Measurements from ENCODE around the gene C3orf18.
"Not testable (repeated sequence)": the region's sequence is repeated elsewhere in the genome, so short reads cannot be mapped to it uniquely, and the experiment has no call there.

C3orf18 gene

GRCh38 chr3:50525191-50525910 lies 42.2 kb downstream of the C3orf18 start:
- DNase-seq: peak in 1 of 58 donors; percentile 40

- DNase-seq: no peak
Observed at GRCh38 chr3:50524746-50525145, 42.8 kb downstream of the C3orf18 start.

- no peak for DNase-seq
Observed at GRCh38 chr3:50523279-50523811, 44.2 kb downstream of the C3orf18 start.

- DNase-seq: no peak
Observed at GRCh38 chr3:50521572-50521971, 46.0 kb downstream of the C3orf18 start.

GRCh38 chr3:50520849-50521248 lies 46.7 kb downstream of the C3orf18 start:
- no peak for DNase-seq

GRCh38 chr3:50519471-50520089 lies 48.0 kb downstream of the C3orf18 start:
- DNase-seq: peak in 32 of 58 donors; percentile 2 to 57 (median 12)

GRCh38 chr3:50518436-50518835 lies 49.1 kb downstream of the C3orf18 start:
- DNase-seq: no peak

GRCh38 chr3:50517721-50518206 lies 49.8 kb downstream of the C3orf18 start:
- no peak for DNase-seq

GRCh38 chr3:50516440-50516871 lies 51.1 kb downstream of the C3orf18 start:
- DNase-seq: no peak

- no peak for DNase-seq
Observed at GRCh38 chr3:50515565-50516439, 51.7 kb downstream of the C3orf18 start.

GRCh38 chr3:50512908-50513307 lies 54.6 kb downstream of the C3orf18 start:
- DNase-seq: not testable (repeated sequence)

GRCh38 chr3:50512131-50512530 lies 55.4 kb downstream of the C3orf18 start:
- no peak for DNase-seq

GRCh38 chr3:50510325-50510724 lies 57.2 kb downstream of the C3orf18 start:
- DNase-seq: no peak

GRCh38 chr3:50509715-50510114 lies 57.8 kb downstream of the C3orf18 start:
- no peak for DNase-seq

- no peak for DNase-seq
Observed at GRCh38 chr3:50508821-50509220, 58.7 kb downstream of the C3orf18 start.

Measured in anterior cingulate cortex (tissue), 58 donors.